ENCODE data around the gene IDH3A. TPM values are rescaled to one million over a fixed set of nuclear protein-coding genes. Genes with fewer than 3 reads are reported as not detected.

Gene IDH3A
- polyA plus RNA-seq, 1 donor, result 62.4 TPM

GRCh38 chr15:78164010-78164409 is 14.8 kb downstream of the IDH3A start:
- DNase-seq, result no peak

GRCh38 chr15:78167227-78167888 is 18.2 kb downstream of the IDH3A start:
- no peak for DNase-seq

- no peak for DNase-seq
Observed at GRCh38 chr15:78168608-78169007, 19.4 kb downstream of the IDH3A start.

GRCh38 chr15:78170848-78171773 is 21.9 kb downstream of the IDH3A start:
- no peak for DNase-seq

GRCh38 chr15:78171864-78172472 is 22.8 kb downstream of the IDH3A start:
- no peak for DNase-seq

GRCh38 chr15:78174401-78174800 is 25.2 kb downstream of the IDH3A start:
- DNase-seq, result no peak

GRCh38 chr15:78175330-78175729 is 26.2 kb downstream of the IDH3A start:
- DNase-seq, result no peak

GRCh38 chr15:78177447-78177873 is 28.3 kb downstream of the IDH3A start:
- peak; percentile 12 for DNase-seq

GRCh38 chr15:78178064-78178463 is 28.9 kb downstream of the IDH3A start:
- DNase-seq, result no peak

GRCh38 chr15:78179286-78179840 is 30.2 kb downstream of the IDH3A start:
- DNase-seq, result no peak

GRCh38 chr15:78179906-78180305 is 30.7 kb downstream of the IDH3A start:
- no peak for DNase-seq

- no peak for DNase-seq
Observed at GRCh38 chr15:78182336-78182700, 33.2 kb downstream of the IDH3A start.

- DNase-seq, result no peak
Observed at GRCh38 chr15:78182821-78183220, 33.7 kb downstream of the IDH3A start.

GRCh38 chr15:78192826-78193594 is 43.8 kb downstream of the IDH3A start:
- DNase-seq, result no peak

GRCh38 chr15:78193731-78194567 is 44.8 kb downstream of the IDH3A start:
- no peak for DNase-seq

- no peak for DNase-seq
Observed at GRCh38 chr15:78194568-78194925, 45.4 kb downstream of the IDH3A start.

GRCh38 chr15:78195735-78196201 is 46.6 kb downstream of the IDH3A start:
- peak; percentile 12 for DNase-seq

GRCh38 chr15:78197632-78198031 is 48.5 kb downstream of the IDH3A start:
- no peak for DNase-seq

GRCh38 chr15:78200276-78200930 is 51.2 kb downstream of the IDH3A start:
- no peak for DNase-seq

All from left kidney (tissue), 2 donors.